Loucy (cell line): Measurements from ENCODE around the gene LAMB1.
"Not testable (repeated sequence)": the region's sequence is repeated elsewhere in the genome, so short reads cannot be mapped to it uniquely, and the experiment has no call there.

Experiments used
- H2AFZ ChIP-seq: fragments of 200-600 bp; sonication (generic); 2 replicates; pipeline ENCODE4 v1.6.0; 2016; ENCODE audit warnings: antibody characterized with exemption, mild to moderate bottlenecking, low read length, moderate library complexity
- H3F3A ChIP-seq: fragments of 200-600 bp; 2 replicates; pipeline ENCODE4 v1.6.0; 2016; ENCODE audit warnings: antibody characterized with exemption, low read depth, mild to moderate bottlenecking
- H3K27me3 ChIP-seq: fragments of 200-600 bp; sonication (generic); 2 replicates; pipeline ENCODE4 v1.6.1; 2014; ENCODE audit warnings: low read length, mild to moderate bottlenecking; ENCODE audit not compliant: insufficient read depth, poor library complexity, severe bottlenecking
- H3K36me3 ChIP-seq: fragments of 200-600 bp; sonication (generic); 2 replicates; pipeline ENCODE4 v1.6.1; 2016; ENCODE audit warnings: low read length; ENCODE audit not compliant: insufficient read depth
- H3K4me1 ChIP-seq: fragments of 200-600 bp; sonication (generic); 2 replicates; pipeline ENCODE4 v1.5.1; 2014; ENCODE audit warnings: low read length, mild to moderate bottlenecking; ENCODE audit not compliant: insufficient read depth, poor library complexity, severe bottlenecking
- H3K4me2 ChIP-seq: fragments of 200-600 bp; sonication (generic); 2 replicates; pipeline ENCODE4 v1.6.0; 2014; ENCODE audit warnings: antibody characterized with exemption, low read length, low read depth, mild to moderate bottlenecking; ENCODE audit not compliant: poor library complexity, severe bottlenecking
- H3K4me3 ChIP-seq: fragments of 200-600 bp; sonication (generic); 2 replicates; pipeline ENCODE4 v1.5.1; 2014; ENCODE audit warnings: low read length, mild to moderate bottlenecking, mixed read lengths; ENCODE audit not compliant: poor library complexity, severe bottlenecking
- H3K79me2 ChIP-seq: fragments of 200-600 bp; sonication (generic); 2 replicates; pipeline ENCODE4 v1.6.1; 2014; ENCODE audit warnings: low read length; ENCODE audit not compliant: insufficient read depth
- H3K9ac ChIP-seq: fragments of 200-600 bp; sonication (generic); 2 replicates; pipeline ENCODE4 v1.6.0; 2014; ENCODE audit warnings: mild to moderate bottlenecking, low read depth, low read length, moderate library complexity; ENCODE audit not compliant: poor library complexity, severe bottlenecking
- H3K9me2 ChIP-seq: fragments of 200-600 bp; sonication (generic); replicated peaks from 2 replicates; pipeline ENCODE4 v1.6.1; 2016; ENCODE audit warnings: low read depth, low read length, mixed read lengths
- H3K9me3 ChIP-seq: fragments of 200-600 bp; sonication (generic); 2 replicates; pipeline ENCODE4 v1.6.1; 2014; ENCODE audit warnings: mild to moderate bottlenecking, antibody characterized with exemption, low read length, low read depth; ENCODE audit not compliant: insufficient read depth
- H4K20me1 ChIP-seq: fragments of 200-600 bp; sonication (generic); 2 replicates; pipeline ENCODE4 v1.6.0; 2014; ENCODE audit warnings: antibody characterized with exemption, low read length, mild to moderate bottlenecking; ENCODE audit not compliant: insufficient read depth, poor library complexity, severe bottlenecking
- CTCF ChIP-seq: fragments of 200-600 bp; sonication (generic); conservative IDR thresholded peaks from 2 replicates; pipeline ENCODE4 v1.5.1; 2014; ENCODE audit warnings: mild to moderate bottlenecking, antibody characterized with exemption, low read length
- EZH2phosphoT487 ChIP-seq: fragments of 200-600 bp; IDR thresholded peaks from 2 replicates; pipeline ENCODE4 v1.6.1; 2018; ENCODE audit warnings: antibody characterized with exemption, mild to moderate bottlenecking, moderate library complexity, borderline replicate concordance

The LAMB1 gene

GRCh38 chr7:107902381-107902780 is 100.6 kb downstream of the LAMB1 start:
- Histone ChIP-seq H3K36me3 (peaks cover 55% of the 10 kb centered on the region), H3F3A (no peaks in the 10 kb centered on the region), H3K9me2 (no peaks in the 10 kb centered on the region), H4K20me1 (peaks cover 42% of the 10 kb centered on the region), H3K79me2 (peaks cover 53% of the 10 kb centered on the region), H3K4me3 (no peak overlapping the region), H3K4me2 (no peak overlapping the region), H2AFZ (no peak overlapping the region), H3K27me3 (no peaks in the 10 kb centered on the region), H3K9me3 (no peaks in the 10 kb centered on the region), H3K9ac (no peak overlapping the region), H3K4me1 (peaks cover 8% of the 10 kb centered on the region)
- TF ChIP-seq EZH2phosphoT487 (no peak), CTCF (no peak)

GRCh38 chr7:107900496-107901015 is 102.4 kb downstream of the LAMB1 start:
- TF ChIP-seq EZH2phosphoT487 (no peak), CTCF (no peak)
- no peaks in the 10 kb centered on the region for H3F3A ChIP-seq
- H3K27me3 ChIP-seq: no peaks in the 10 kb centered on the region
- H3K4me3 ChIP-seq: no peak overlapping the region
- H4K20me1 ChIP-seq: peaks cover 53% of the 10 kb centered on the region
- H3K79me2 ChIP-seq: peaks cover 70% of the 10 kb centered on the region
- H2AFZ ChIP-seq: no peak overlapping the region
- peaks cover 37% of the 10 kb centered on the region for H3K36me3 ChIP-seq
- H3K9ac ChIP-seq: no peak overlapping the region
- H3K9me2 ChIP-seq: no peaks in the 10 kb centered on the region
- no peaks in the 10 kb centered on the region for H3K9me3 ChIP-seq
- peak overlapping the region; percentile 27 for H3K4me2 ChIP-seq
- peaks cover 15% of the 10 kb centered on the region for H3K4me1 ChIP-seq

GRCh38 chr7:107898997-107899594 is 103.9 kb downstream of the LAMB1 start:
- peaks cover 29% of the 10 kb centered on the region for H3K36me3 ChIP-seq
- peaks cover 64% of the 10 kb centered on the region for H4K20me1 ChIP-seq
- no peaks in the 10 kb centered on the region for H3K27me3 ChIP-seq
- no peak overlapping the region for H2AFZ ChIP-seq
- peaks cover 24% of the 10 kb centered on the region for H3K4me1 ChIP-seq
- H3F3A ChIP-seq: no peaks in the 10 kb centered on the region
- no peak overlapping the region for H3K4me3 ChIP-seq
- peaks cover 84% of the 10 kb centered on the region for H3K79me2 ChIP-seq
- H3K4me2 ChIP-seq: peak overlapping the region; percentile 27
- H3K9ac ChIP-seq: no peak overlapping the region
- no peaks in the 10 kb centered on the region for H3K9me2 ChIP-seq
- TF ChIP-seq CTCF: no peak
- TF ChIP-seq EZH2phosphoT487: no peak
- no peaks in the 10 kb centered on the region for H3K9me3 ChIP-seq

- not testable (repeated sequence) for H2AFZ ChIP-seq, H3K27me3 ChIP-seq, H3K9me3 ChIP-seq, H3F3A ChIP-seq, H3K36me3 ChIP-seq, H3K9me2 ChIP-seq
- H3K79me2 ChIP-seq: peaks cover 62% of the 10 kb centered on the region
- H3K4me1 ChIP-seq: peaks cover 45% of the 10 kb centered on the region
- H3K9ac ChIP-seq: peak overlapping the region; percentile 75
- H3K4me2 ChIP-seq: peak overlapping the region; percentile 94
- H4K20me1 ChIP-seq: peaks cover 41% of the 10 kb centered on the region
- H3K4me3 ChIP-seq: peak overlapping the region; percentile 86
Measured at GRCh38 chr7:107892367-107892741, 110.6 kb downstream of the LAMB1 start.
